ENCODE measurements around the gene DNASE1L3.

DNA sequence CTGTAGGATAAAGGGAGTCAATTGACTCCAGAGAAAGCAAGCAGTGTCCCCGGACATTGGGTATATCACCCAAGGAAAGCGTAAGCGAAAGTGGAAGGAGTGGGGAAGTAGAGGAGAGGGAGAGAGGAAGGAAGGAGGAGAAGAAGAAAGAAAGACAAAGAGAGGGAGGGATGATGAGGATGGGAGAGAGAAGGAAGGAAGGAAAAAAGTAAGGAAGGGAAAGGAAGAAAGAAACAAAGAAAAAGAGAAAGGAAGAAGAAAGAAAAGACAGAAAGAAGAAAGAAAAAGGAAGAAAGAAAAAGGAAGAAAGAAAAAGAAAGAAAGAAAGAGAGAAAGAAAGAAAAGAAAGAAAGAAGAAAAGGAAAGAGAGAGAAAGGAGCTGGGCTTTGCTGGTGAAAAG is 839 bp downstream of the DNASE1L3 start:
- TF ChIP-seq SUZ12 (IDR thresholded peaks at IDR 0.05; ENCODE audit: extremely low read depth, insufficient read depth, insufficient read length) = no peak
- TF ChIP-seq ZNF274 (IDR thresholded peaks at IDR 0.05; ENCODE audit: low read depth, low read length) = no peak
- TF ChIP-seq YY1 (IDR thresholded peaks at IDR 0.05; ENCODE audit: insufficient read depth, insufficient read length) = no peak
